GM18502 (cell line): ENCODE results near the gene ANAPC13.

Experiments
- ATAC-seq: cut with Tn5 transposase; IDR thresholded peaks from one replicate; pipeline ENCODE4 v1.9.1; 2021; ENCODE audit warnings: mild to moderate bottlenecking; ENCODE audit not compliant: unreplicated experiment, poor library complexity

Gene ANAPC13, protein sequence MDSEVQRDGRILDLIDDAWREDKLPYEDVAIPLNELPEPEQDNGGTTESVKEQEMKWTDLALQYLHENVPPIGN

DNA sequence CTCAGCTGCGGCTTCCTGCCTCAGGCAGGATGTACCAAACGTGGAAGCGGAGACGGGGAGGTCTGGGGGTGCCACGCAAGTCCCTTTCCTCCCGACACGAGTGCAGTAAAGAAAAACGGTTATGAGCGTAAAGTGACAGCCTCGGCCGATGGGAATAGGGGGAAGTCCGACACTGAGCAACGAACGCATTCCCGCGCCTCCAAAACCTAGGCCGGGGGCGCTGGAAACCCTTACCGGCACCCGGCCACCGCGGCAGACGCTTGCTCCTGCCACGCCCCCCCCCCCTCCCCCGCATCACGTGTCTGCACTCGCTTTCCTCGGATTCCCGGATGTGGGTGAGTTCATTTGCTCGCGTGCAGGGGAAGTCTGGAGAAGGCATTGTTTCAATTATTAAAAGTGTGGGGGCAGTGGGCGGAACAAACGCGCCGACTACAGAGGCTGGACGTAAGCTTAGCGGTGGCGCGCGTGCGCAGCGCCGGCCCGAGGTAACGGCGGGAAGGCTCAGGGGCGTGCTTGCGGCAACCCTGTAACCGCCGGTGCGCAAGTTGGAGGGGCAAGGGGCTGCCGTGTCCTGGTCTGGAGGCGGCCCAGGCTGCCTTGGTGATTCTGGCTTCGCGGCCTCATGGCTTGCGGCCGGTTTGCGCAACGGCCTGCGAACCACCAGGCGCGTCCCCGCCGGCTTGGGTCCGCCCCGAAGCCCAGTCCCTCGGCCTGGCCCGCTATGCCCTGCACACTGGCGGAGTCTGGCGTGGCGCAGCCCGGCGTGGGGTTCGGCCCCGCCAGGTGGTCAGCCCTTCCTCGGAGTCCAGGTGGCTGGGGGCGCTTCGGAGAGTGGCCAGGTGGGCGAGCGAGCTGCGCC, at the start of gene ANAPC13, which contains the start of gene CEP63:
Gene ANAPC13, minus strand, starts transcription at position 268 of the 859 bp plus-strand sequence. CDS start 3,081 bp downstream, outside the sequence.
Gene CEP63, plus strand, starts transcription at position 340 of the 859 bp plus-strand sequence. CDS start 9,264 bp downstream, outside the sequence.
- ATAC-seq = peak; percentile 79

DNA sequence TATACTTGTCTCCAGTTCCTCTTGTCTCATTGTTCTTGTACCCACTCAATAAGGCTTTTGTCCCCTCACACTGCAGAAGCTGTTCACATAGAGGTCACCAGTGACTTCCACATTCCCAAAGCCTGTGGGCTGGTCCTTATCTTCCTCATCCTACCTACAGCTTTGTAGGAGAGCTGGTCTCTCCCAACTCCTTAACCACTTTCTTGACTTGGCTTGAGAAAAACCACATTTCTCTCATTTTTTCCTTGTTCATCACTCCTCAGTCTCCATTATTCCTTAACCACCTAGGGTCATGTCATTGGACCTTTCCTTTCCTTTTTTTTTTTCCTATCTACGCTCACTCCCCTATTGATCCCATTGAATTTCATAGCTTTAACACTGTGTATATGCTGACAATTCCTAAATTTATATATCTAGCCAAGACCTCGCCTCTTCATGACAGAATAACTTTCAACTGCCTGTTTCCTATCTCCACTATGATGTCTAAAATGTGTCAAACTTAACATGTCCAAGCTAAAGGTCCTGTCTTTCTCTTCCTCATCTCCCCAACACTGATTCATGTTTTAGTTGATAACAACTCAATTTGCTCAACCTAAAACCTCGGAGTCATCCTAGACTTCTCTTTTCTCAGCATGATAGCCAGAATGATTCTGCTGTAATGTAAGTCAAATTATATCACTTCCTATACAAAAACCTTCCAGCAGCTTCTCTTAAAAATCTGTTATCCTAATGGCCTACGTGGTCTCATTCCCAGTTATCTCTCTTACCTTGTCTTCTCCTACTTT, 49.6 kb upstream of the ANAPC13 start:
- no peak for ATAC-seq

DNA sequence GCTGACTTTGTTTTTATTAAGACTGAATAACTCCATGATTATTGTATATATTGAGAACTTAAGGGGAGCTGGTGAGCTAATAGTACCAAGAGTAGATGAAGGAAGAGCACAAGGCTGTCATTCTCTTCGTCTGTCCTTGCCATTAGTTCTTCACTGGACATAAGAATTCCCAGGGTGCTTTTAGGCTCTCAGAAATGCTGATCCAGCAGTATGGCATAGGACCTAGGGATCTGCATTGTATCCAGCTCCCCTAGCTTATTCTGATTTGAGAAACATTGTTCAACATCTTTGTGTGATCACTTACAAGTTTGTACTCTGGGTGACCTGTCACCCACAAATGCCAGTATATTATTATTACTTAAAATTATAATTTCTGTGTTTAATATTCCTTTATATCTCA, 47.7 kb upstream of the ANAPC13 start:
- ATAC-seq = no peak

DNA sequence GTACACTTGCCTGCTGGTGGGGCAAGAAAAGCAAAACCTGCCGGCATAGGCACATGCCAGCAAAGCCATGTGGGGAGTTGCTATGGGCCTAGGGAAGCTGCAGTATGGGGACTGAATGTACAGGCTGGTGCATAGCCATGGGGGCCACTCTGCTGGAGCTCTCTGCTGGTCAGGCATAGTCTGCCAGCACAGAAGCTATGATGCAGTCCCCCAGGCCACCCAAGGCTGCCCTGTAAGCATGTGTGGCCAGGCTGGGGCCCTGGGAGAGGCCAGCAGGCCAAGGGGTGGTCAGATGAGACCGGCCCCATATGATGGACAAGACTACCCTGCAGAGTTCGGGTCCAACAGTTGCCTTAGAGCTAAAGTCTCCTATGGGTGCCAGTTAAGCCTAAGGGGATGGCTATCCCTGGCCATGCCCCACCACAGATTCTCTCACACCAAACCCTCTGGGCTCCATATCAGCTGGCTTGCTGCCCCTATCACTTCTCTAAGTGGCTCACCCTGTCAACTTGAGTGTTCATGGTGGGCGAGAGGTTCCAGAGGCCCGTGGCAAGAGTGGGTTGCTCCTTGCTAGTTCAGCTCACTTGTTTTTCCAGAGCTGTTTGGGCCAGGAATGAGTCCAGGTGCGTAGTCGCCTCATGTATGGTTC, 41.9 kb upstream of the ANAPC13 start:
- ATAC-seq = no peak

DNA sequence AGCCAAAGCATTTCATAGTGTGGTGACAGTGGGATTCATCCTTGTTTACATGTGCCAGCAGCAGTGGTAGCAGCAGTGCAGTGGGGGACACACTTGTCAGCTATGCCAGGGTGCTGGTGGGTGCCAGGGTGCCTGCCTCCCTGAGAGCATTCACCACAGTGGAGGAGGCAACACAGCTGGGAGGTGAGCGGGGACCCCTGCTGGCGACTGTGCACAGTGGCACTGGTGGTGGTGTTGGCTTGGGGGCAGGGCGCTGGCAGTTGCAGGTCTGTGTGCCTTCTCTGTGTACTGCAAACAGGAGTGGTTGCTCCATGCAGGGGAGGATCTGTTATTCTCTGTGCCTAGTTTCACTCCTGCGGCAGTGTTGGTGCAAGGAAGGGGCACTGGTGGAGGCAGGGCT, 41.3 kb upstream of the ANAPC13 start:
- no peak for ATAC-seq

DNA sequence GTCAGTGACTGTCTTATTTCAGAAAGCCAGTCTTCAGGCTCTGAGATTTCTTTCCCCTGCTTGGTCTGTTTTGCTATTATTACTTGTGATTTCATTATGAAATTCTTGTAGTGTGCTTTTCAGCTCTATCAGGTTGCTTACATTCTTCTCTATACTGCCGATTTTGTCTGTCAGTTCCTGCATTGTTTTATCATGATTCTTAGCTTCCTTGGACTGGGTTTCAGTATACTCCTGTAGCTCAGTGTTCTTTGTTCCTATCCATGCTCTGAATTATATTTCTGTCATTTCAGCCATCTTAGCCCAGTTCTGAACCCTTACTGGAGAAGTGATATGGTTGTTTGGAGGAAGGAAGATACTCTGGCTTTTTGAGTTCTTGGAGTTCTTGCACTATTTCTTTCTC, 40.5 kb upstream of the ANAPC13 start:
- no peak for ATAC-seq

DNA sequence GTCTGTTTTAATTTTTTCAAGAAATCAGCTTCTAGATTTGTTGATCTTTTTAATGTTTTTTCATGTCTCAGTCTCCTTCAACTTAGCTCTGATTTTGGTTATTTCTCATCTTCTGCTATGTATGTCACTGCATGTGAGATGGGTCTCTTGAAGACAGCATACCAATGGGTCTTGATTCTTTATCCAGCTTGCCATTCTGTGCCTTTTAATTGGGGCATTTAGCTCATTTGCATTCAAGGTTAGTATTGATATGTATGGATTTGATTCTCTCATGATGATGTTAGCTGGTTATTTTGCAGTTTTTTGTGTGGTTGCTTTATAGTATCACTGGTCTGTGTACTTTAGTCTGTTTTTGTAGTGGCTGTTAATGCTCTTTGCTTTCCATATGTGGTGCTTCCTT, 39.5 kb upstream of the ANAPC13 start:
- ATAC-seq = no peak

DNA sequence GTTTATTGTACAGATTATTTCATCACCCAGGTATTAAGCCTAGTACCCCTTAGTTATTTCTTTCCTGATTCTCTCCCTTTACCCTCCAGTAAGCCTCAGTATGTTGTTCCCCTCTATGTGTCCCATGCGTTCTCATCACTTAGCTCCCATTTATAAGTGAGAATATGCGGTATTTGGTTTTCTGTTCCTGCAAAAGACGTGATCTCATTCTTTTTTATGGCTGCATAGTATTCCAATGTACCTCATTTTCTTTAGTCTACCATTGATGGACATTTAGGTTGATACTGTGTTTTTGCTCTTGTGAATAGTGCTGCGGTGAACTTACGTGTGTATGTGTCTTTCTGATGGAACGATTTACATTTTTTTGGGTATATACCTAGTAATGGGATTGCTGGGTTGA, 36.8 kb upstream of the ANAPC13 start:
- no peak for ATAC-seq

DNA sequence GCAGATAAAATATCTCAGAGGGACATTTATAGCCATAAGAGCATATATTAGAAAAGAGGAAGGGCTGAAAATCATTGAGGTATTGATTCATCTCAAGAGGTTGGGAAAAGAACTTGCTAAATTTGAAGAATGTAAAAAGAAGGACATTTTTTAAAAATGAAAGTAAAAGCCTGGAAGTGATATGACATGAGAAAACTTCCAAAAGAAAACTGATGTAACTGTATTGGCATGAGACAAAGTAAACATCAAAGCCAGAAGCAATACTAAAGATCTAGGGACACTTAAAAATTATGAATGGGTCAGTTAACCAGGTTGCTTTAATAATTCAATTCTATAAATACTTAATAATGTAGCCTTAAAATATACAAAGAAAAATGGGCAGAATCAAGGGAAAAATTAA, 32.0 kb upstream of the ANAPC13 start:
- no peak for ATAC-seq

DNA sequence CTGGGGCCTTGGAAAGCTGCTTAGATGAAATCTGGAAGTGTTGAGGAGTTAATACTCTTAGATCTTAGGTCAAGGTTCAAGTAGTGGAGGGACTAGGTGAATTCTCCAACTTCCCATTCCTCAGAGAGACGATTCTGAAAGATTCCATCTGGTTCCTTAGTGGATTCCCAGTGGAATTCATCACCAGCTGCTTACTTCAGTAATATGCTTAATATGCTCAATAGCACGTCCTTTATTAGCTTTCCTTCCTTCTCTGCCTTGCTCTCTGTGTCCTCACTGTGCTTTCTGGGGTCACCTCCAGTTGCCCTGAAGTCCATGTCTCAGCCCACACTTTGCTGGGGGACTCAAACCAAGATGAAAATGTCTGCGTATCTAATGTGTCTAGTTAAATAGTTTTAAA, 31.1 kb upstream of the ANAPC13 start:
- no peak for ATAC-seq

DNA sequence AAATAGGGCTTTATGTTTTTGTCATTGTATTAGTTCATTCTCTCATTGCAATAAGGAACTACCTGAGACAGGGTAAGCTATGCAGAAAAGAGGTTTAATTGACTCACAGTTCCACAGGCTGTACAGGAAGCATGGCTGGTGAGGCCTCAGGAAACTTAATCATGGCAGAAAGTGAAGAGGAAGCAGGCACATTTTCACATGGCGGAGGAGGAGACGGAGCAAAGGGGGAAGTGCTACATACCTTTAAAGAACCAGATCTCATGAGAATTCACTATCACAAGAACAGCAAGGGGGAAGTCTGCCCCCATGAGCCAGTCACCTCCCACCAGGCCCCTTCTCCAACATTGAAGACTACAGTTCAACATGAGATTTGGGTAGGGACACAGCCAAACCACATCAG, 25.7 kb upstream of the ANAPC13 start:
- ATAC-seq = no peak

DNA sequence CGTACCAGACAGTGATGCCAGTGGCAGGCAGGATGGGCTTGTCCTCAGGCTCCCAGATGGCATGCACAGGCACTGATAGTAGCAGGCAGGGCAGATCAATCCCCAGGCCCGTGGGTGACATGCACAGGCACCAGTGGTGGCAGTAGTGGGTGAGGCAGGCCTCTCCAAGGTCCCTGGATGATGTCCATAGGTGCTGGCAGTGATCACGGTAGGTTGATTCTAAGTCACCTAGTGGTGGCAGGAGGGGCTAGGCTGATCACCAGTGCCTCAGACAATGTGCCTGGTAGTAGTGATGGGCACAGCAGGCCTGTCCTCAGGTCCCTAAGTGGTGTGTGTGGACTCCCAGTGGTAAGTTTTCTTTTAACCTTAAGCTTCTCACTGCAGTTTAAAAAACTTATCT, 19.7 kb upstream of the ANAPC13 start:
- ATAC-seq = no peak

DNA sequence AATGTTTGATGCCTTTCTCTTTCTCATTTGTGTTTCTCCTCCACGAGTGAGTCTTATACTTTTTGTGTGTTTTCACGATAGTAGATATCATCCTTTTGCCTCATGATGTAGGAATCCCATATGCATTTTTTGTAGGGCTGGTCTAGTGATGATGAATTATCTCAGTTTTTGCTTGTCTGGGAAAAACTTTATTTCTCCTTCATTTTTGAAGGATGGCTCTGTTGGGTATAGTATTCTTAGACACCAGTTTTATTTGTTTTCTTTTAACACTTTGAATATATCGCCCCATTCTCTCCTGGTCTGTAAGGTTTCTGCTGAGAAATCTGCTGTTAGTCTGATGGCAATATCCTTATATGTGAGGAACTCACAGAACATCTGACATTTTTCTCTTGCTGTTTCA, 18.3 kb upstream of the ANAPC13 start:
- no peak for ATAC-seq

DNA sequence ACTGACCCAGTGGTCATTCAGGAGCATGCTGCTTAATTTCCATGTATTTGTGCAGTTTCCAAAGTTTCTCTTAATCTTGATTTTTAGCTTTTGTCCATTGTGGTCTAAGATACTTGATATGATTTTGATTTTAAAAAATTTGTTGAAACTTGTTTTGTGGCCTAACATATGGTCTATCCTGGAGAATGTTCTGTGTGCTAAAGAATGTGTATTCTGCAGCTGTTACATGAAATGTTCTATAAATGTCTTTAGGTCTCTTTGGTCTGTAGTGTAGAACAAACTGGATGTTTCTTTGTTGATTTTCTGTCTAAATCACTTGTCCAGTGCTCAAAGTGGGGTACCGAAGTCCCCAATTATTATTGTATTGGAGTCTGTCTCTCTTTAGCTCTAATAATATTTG, 17.5 kb upstream of the ANAPC13 start:
- no peak for ATAC-seq

DNA sequence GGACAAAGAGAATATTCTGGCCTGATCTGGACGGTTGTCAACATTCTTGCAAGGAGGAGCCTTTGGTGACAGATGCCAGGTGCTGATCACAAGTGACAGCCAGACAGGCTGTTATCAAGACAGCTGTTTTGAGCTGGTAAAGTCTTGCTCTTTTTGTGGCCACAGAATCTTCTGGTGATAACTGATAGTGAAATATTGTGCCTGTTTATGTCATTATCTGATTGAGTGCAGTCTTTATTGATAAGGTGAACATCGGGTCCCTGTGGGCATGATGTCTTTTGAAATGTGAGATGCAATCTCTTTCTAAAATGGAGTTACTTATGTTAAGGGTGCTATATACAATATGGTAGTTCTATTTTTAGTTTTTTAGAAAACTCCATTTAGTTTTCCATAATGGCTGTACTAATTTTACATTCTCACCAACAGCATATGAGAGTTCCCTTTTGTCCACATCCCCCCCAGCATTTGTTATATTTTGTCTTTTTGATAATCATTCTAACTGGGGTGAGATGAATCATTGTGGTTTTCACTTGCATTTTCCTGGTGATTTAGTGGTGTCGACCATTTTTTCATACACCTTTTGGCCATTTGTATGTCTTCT, 10.8 kb upstream of the ANAPC13 start:
- ATAC-seq = no peak

DNA sequence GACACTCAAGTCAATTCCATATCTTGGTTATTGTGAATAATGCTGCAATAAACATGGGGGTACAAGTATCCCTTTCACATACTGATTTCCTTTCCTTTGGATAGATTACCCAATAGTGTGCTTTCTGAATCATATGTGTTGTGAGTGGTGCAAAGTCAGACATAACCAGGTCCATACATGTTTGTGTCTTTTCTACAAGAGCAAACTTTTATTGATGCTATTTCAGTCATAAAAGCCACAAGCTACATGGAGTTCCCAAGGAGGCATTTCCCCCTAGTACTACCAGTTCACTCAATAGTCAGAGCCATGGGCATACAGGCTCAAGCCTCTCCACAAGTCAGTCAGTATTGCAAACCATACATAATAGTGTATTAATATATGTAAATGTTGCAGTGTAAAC, 10.2 kb upstream of the ANAPC13 start:
- no peak for ATAC-seq

DNA sequence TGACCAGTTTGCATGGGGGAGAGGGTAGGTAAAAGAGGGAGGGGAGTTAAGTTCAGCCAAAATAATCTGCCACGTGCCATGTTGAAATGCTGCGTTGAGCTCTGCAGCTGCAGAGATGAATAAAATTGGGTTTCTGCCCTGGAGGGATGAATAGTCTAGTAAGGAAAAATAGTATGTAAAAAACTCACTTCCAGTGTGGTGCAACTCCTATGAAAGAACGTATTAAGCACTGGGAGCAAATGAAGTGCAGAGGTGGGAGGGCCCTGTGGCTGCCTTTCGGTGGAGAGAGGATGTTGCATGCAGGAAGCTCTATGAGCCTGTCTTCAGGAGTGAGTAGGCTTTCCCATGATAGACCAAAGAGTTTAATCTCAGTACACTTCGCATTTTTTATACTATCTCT, 8.7 kb upstream of the ANAPC13 start:
- no peak for ATAC-seq

DNA sequence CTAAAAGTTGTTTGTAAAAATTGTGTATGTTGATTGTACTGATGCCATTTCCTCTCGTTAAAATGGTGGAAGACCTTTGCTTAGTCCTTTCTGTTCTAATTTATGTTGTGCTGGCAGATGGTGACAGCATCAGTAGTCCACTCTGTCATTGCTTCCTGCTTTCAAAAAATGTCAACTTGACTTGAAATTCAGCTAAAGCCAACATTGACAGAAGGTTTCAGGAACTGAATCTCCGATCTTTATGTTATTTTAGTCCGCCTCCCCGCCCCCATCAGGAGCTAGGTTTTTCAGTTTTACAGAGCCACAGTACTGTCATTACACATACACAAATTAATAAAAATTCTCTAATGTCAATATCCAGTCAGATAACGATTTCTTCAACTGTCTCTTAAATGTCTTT, 1.6 kb upstream of the ANAPC13 start:
- ATAC-seq = peak; percentile 25

DNA sequence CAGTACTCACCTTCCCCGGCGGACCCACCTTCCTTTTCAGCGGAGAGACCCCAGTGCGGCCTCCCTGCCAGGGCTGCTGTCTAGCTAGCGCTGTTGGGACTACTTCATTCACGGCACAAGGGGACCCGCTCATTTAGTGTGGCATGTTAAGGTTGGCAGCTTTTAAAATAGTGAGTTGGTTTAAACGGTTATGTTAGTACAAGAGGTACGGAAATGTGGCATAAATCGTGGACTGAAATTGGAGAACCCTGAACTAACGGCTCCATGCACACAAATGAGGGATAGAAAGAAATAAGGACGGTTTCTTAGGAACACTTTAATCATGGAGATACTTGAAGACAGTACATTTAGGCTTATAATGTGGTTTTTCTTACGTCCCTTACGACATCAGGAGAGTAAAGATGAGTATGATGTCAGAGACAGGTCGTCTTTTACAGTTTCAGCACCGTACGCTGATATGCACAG, 824 bp upstream of the ANAPC13 start:
- peak; percentile 12 for ATAC-seq

DNA sequence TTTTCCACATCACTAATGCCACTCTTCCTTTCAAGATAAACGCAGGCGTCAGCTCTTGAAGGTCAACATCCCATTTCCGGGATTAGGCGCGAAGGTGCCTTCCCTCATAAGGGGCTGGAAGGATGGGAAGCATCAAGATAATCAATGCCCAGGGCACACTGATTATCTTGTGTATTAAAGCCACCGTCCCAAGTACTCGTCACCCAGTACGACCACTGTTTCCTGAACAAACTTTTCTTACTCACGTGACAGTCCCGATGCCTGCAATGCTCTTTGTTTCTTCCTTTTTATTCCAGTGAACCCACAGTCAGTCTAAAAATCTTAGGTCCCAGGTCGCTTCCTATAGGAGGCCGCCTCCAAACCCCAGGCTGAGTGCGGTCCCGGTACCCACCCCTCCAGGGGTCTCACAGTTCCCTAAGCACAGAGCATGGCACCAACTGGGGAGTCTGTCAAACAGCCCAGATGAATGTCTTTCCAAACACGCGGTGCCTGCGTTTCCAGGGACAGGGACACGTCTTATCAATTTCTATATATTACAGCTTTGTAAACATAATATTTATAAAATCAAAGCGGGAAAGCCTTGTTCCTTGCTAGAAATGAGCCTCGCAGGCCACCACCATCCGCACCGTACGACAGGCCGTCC, 589 bp downstream of the ANAPC13 start:
- ATAC-seq = peak; percentile 15
